ENCODE measurements around the gene FLOT2. TPM values are rescaled to one million over a fixed set of nuclear protein-coding genes. Genes with fewer than 3 reads are reported as not detected.

FLOT2 gene
- total and polyA plus RNA-seq, 10 of the 15 experiments (the other 5 are each of a cell fraction or from before 2014, with no cell fraction given) = 56.8 to 302 (median 149) TPM

- POLR2A ChIA-PET = no interaction called here
- CTCF ChIA-PET = interaction anchor here (0.6 to 1.0 kb wide), 3 partner anchors 33 to 249 kb away, joined by 3 read pairs; no protein-coding TSS in a partner anchor
- SMC1A ChIA-PET (ENCODE audit: uncharacterized antibody, unreplicated experiment) = interaction anchor here (0.7 kb wide), 1 partner anchor 121 kb away, joined by 4 read pairs; no protein-coding TSS in a partner anchor
Observed at GRCh38 chr17:28883967-28884702, 13.4 kb downstream of the FLOT2 start.

More at GRCh38 chr17:28883967-28884702, 13.4 kb downstream of the FLOT2 start:
- no TSS peak for BruUV-seq (replicated peaks)
- H3K36me3 ChIP-seq (ENCODE audit: control insufficient read depth in 2 of 2, insufficient read depth in 2 of 2, low read length in 1 of 2) = peaks cover 9 to 33% of the 10 kb centered on the region in 2 experiments; a peak in 3 of 4 replicates
- peaks cover 17% of the 10 kb centered on the region for H3K4me1 ChIP-seq (ENCODE audit: control insufficient read depth, insufficient read depth, low read length)
- intact Hi-C loops (cut with micrococcal nuclease; ENCODE audit: unreplicated experiment) (no loop called here), in situ Hi-C loops (cut with MboI) (loop anchor here (25.0 kb wide), 1 partner anchor 1397 kb away; no protein-coding TSS in a partner anchor)
- no peak overlapping the region for H3K4me2 ChIP-seq (ENCODE audit: control insufficient read depth, insufficient read depth)
- no peak overlapping the region for H3K27ac ChIP-seq (ENCODE audit: control insufficient read depth, insufficient read depth)
- no peaks in the 10 kb centered on the region for H3K27me3 ChIP-seq (replicated peaks in 1 of 2; ENCODE audit: control insufficient read depth in 2 of 2, insufficient read depth in 2 of 2, low read length in 1 of 2)
- RAD21 ChIA-PET (ENCODE audit: unreplicated experiment) = interaction anchor here (1.2 to 1.4 kb wide), 2 partner anchors 12 kb away, joined by 3 read pairs; no protein-coding TSS in a partner anchor
- H3K79me2 ChIP-seq (ENCODE audit: control insufficient read depth, insufficient read depth, low read length) = no peaks in the 10 kb centered on the region
- no peaks in the 10 kb centered on the region for H3K9me3 ChIP-seq (replicated peaks; ENCODE audit: control insufficient read depth, insufficient read depth, low read length)
- ATAC-seq (no peak), DNase-seq (ENCODE audit: low read depth, low spot score) (no peak), FAIRE-seq (no peak)
- no peak overlapping the region for H3K4me3 ChIP-seq
- WGBS (ENCODE audit: insufficient coverage, insufficient replicate concordance, low lambda C conversion rate, missing lambda C conversion rate) = 76% methylated on average over 27 of the region's 27 CpGs
- H3K9ac ChIP-seq (ENCODE audit: control insufficient read depth, insufficient read depth, low read length) = no peak overlapping the region
- H4K20me1 ChIP-seq (ENCODE audit: control insufficient read depth, insufficient read depth) = no peaks in the 10 kb centered on the region; the same call in 1 of the 2 replicates
- no peak overlapping the region for H2AFZ ChIP-seq (ENCODE audit: control insufficient read depth, low read depth, low read length)
- TF ChIP-seq MEF2B (IDR thresholded peaks at IDR 0.05; ENCODE audit: partially characterized antibody, poor library complexity, severe bottlenecking) (no peak), USF2 (IDR thresholded peaks at IDR 0.05; ENCODE audit: borderline replicate concordance, low read depth, low read length) (no peak)

Measured in GM12878 (cell line).